Measurements from ENCODE around the gene NECAB2.
A peak's percentile ranks its signal among the peaks of the same experiment; 100 is the strongest.

NECAB2 gene

GRCh38 chr16:84024854-84025253, 56.8 kb downstream of the NECAB2 start:
- no peaks in the 10 kb centered on the region for H3K36me3 ChIP-seq (ENCODE audit: control insufficient read depth in 4 of 4, insufficient read depth in 4 of 4, low read length in 3 of 4)
- CTCF ChIA-PET, result no interaction called here
- WGBS (ENCODE audit: insufficient coverage), result 91% methylated on average over 9 of the region's 9 CpGs
- no peak overlapping the region for H3K27ac ChIP-seq (ENCODE audit: insufficient read depth in 1 of 2, low read depth in 1 of 2, low read length in 2 of 2, poor library complexity in 1 of 2, severe bottlenecking in 2 of 2)
- peaks cover 0 to 89% (median 21%) of the 10 kb centered on the region in 5 experiments for H3K27me3 ChIP-seq (replicated peaks in 2 of 5; ENCODE audit: control insufficient read depth in 4 of 5, insufficient read depth in 5 of 5, low read length in 4 of 5)
- H3K4me3 ChIP-seq (ENCODE audit: control insufficient read depth in 1 of 7, extremely low read depth in 1 of 7, insufficient read depth in 4 of 7, low read depth in 2 of 7, low read length in 6 of 7), result no peak overlapping the region
- no peak for DNase-seq
- H3K9me3 ChIP-seq (ENCODE audit: control extremely low read depth in 1 of 5, control insufficient read depth in 4 of 5, insufficient read depth in 2 of 5, low read depth in 1 of 5, low read length in 4 of 5), result peaks cover 0 to 29% (median 22%) of the 10 kb centered on the region in 5 experiments
- H3K4me1 ChIP-seq (ENCODE audit: control extremely low read depth in 1 of 4, control insufficient read depth in 4 of 4, insufficient read depth in 4 of 4, low read length in 3 of 4), result peaks cover 0 to 11% (median 9%) of the 10 kb centered on the region in 4 experiments
- POLR2A ChIA-PET, result no interaction called here

GRCh38 chr16:84026606-84027005, 58.6 kb downstream of the NECAB2 start:
- no peak for DNase-seq
- WGBS (ENCODE audit: insufficient coverage), result 93% methylated on average over 8 of the region's 10 CpGs
- ChIA-PET POLR2A (no interaction called here), CTCF (no interaction called here)
- Histone ChIP-seq H3K4me1 (ENCODE audit: control extremely low read depth in 1 of 4, control insufficient read depth in 4 of 4, insufficient read depth in 4 of 4, low read length in 3 of 4) (peaks cover 0 to 11% (median 9%) of the 10 kb centered on the region in 4 experiments), H3K27ac (ENCODE audit: insufficient read depth in 1 of 2, low read depth in 1 of 2, low read length in 2 of 2, poor library complexity in 1 of 2, severe bottlenecking in 2 of 2) (no peak overlapping the region), H3K4me3 (ENCODE audit: control insufficient read depth in 1 of 7, extremely low read depth in 1 of 7, insufficient read depth in 4 of 7, low read depth in 2 of 7, low read length in 6 of 7) (no peak overlapping the region), H3K36me3 (ENCODE audit: control insufficient read depth in 4 of 4, insufficient read depth in 4 of 4, low read length in 3 of 4) (no peaks in the 10 kb centered on the region), H3K9me3 (ENCODE audit: control extremely low read depth in 1 of 5, control insufficient read depth in 4 of 5, insufficient read depth in 2 of 5, low read depth in 1 of 5, low read length in 4 of 5) (peaks cover 0 to 21% (median 17%) of the 10 kb centered on the region in 5 experiments), H3K27me3 (replicated peaks in 2 of 5; ENCODE audit: control insufficient read depth in 4 of 5, insufficient read depth in 5 of 5, low read length in 4 of 5) (peaks cover 0 to 88% (median 23%) of the 10 kb centered on the region in 5 experiments)

- peaks cover 0 to 88% (median 20%) of the 10 kb centered on the region in 5 experiments for H3K27me3 ChIP-seq (replicated peaks in 2 of 5; ENCODE audit: control insufficient read depth in 4 of 5, insufficient read depth in 5 of 5, low read length in 4 of 5)
- H3K4me3 ChIP-seq (ENCODE audit: control insufficient read depth in 1 of 7, extremely low read depth in 1 of 7, insufficient read depth in 4 of 7, low read depth in 2 of 7, low read length in 6 of 7), result no peak overlapping the region
- no peak overlapping the region for H3K27ac ChIP-seq (ENCODE audit: insufficient read depth in 1 of 2, low read depth in 1 of 2, low read length in 2 of 2, poor library complexity in 1 of 2, severe bottlenecking in 2 of 2)
- ChIA-PET POLR2A (no interaction called here), CTCF (interaction anchor here (0.9 kb wide), 1 partner anchor 56 kb away, joined by 3 read pairs; no protein-coding TSS in a partner anchor)
- H3K4me1 ChIP-seq (ENCODE audit: control extremely low read depth in 1 of 4, control insufficient read depth in 4 of 4, insufficient read depth in 4 of 4, low read length in 3 of 4), result peaks cover 0 to 11% (median 9%) of the 10 kb centered on the region in 4 experiments
- DNase-seq, result no peak
- H3K9me3 ChIP-seq (ENCODE audit: control extremely low read depth in 1 of 5, control insufficient read depth in 4 of 5, insufficient read depth in 2 of 5, low read depth in 1 of 5, low read length in 4 of 5), result peaks cover 0 to 12% (median 9%) of the 10 kb centered on the region in 5 experiments
- WGBS (ENCODE audit: insufficient coverage), result 75% methylated on average over 14 of the region's 15 CpGs
- H3K36me3 ChIP-seq (ENCODE audit: control insufficient read depth in 4 of 4, insufficient read depth in 4 of 4, low read length in 3 of 4), result no peaks in the 10 kb centered on the region
These were observed 59.6 kb downstream of the NECAB2 start for GRCh38 chr16:84027625-84028024.

DNA sequence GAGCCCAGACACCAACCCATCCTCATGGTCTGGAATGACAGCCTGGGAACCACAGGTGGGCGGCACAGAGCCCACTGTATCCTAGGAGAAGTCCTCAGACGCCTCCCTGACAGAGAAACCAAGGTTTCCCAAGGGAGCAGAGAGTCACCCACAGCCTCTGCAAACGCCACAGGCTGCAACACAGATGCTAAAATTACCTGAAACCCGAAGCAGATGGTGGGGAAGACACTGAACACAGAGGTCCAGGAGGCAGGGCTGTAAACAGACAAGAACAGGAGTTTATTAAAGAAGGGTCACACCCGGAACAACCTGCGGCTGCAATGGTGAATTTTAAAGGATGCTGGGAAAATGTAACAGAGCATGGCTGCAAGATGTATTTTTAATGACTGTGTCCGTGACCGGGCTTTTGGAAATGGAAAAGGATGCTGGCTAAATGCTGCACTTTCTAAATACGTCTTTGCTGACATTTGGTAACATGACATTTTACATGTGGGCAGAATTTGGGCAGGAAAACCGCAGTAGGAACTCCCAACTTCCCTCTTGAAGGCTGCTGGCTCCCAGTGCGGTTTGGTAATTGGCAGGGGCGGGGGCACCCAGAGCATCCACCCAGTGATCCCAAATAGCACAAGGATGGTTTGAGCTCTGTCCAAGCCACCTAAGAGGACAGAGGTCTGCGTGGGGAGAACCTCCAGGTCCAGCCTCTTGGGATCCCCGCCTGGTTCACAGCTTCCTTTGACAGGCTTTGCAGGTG, 61.4 kb downstream of the NECAB2 start:
- Histone ChIP-seq H3K27ac (ENCODE audit: insufficient read depth in 1 of 2, low read depth in 1 of 2, low read length in 2 of 2, poor library complexity in 1 of 2, severe bottlenecking in 2 of 2) (no peak overlapping the region), H3K4me1 (ENCODE audit: control extremely low read depth in 1 of 4, control insufficient read depth in 4 of 4, insufficient read depth in 4 of 4, low read length in 3 of 4) (peaks cover 0 to 11% (median 9%) of the 10 kb centered on the region in 4 experiments), H3K4me3 (ENCODE audit: control insufficient read depth in 1 of 7, extremely low read depth in 1 of 7, insufficient read depth in 4 of 7, low read depth in 2 of 7, low read length in 6 of 7) (no peak overlapping the region), H3K9me3 (ENCODE audit: control extremely low read depth in 1 of 5, control insufficient read depth in 4 of 5, insufficient read depth in 2 of 5, low read depth in 1 of 5, low read length in 4 of 5) (peaks cover 0 to 16% (median 9%) of the 10 kb centered on the region in 5 experiments), H3K27me3 (replicated peaks in 2 of 5; ENCODE audit: control insufficient read depth in 4 of 5, insufficient read depth in 5 of 5, low read length in 4 of 5) (peaks cover 0 to 87% (median 18%) of the 10 kb centered on the region in 5 experiments), H3K36me3 (ENCODE audit: control insufficient read depth in 4 of 4, insufficient read depth in 4 of 4, low read length in 3 of 4) (no peaks in the 10 kb centered on the region)
- 38% methylated on average over 10 of the region's 14 CpGs for WGBS (ENCODE audit: insufficient coverage)
- POLR2A ChIA-PET, result no interaction called here
- DNase-seq, result peak; percentile 49 to 52 (median 49)
- CTCF ChIA-PET, result no interaction called here

- CTCF ChIA-PET, result no interaction called here
- peaks cover 0 to 11% (median 9%) of the 10 kb centered on the region in 4 experiments for H3K4me1 ChIP-seq (ENCODE audit: control extremely low read depth in 1 of 4, control insufficient read depth in 4 of 4, insufficient read depth in 4 of 4, low read length in 3 of 4)
- no peaks in the 10 kb centered on the region for H3K36me3 ChIP-seq (ENCODE audit: control insufficient read depth in 4 of 4, insufficient read depth in 4 of 4, low read length in 3 of 4)
- peaks cover 0 to 88% (median 23%) of the 10 kb centered on the region in 5 experiments for H3K27me3 ChIP-seq (replicated peaks in 2 of 5; ENCODE audit: control insufficient read depth in 4 of 5, insufficient read depth in 5 of 5, low read length in 4 of 5)
- peaks cover 1 to 37% (median 25%) of the 10 kb centered on the region in 5 experiments for H3K9me3 ChIP-seq (ENCODE audit: control extremely low read depth in 1 of 5, control insufficient read depth in 4 of 5, insufficient read depth in 2 of 5, low read depth in 1 of 5, low read length in 4 of 5)
- no peak overlapping the region for H3K4me3 ChIP-seq (ENCODE audit: control insufficient read depth in 1 of 7, extremely low read depth in 1 of 7, insufficient read depth in 4 of 7, low read depth in 2 of 7, low read length in 6 of 7)
- POLR2A ChIA-PET, result no interaction called here
- 80% methylated on average over 12 of the region's 17 CpGs for WGBS (ENCODE audit: insufficient coverage)
- no peak for DNase-seq
- H3K27ac ChIP-seq (ENCODE audit: insufficient read depth in 1 of 2, low read depth in 1 of 2, low read length in 2 of 2, poor library complexity in 1 of 2, severe bottlenecking in 2 of 2), result no peak overlapping the region
These were observed 63.5 kb downstream of the NECAB2 start for GRCh38 chr16:84031556-84031955.

- H3K4me3 ChIP-seq (ENCODE audit: control insufficient read depth in 1 of 7, extremely low read depth in 1 of 7, insufficient read depth in 4 of 7, low read depth in 2 of 7, low read length in 6 of 7), result no peak overlapping the region
- peaks cover 0 to 85% (median 20%) of the 10 kb centered on the region in 5 experiments for H3K27me3 ChIP-seq (replicated peaks in 2 of 5; ENCODE audit: control insufficient read depth in 4 of 5, insufficient read depth in 5 of 5, low read length in 4 of 5)
These were observed 64.6 kb downstream of the NECAB2 start for GRCh38 chr16:84032458-84033178.

More at GRCh38 chr16:84032458-84033178, 64.6 kb downstream of the NECAB2 start:
- H3K36me3 ChIP-seq (ENCODE audit: control insufficient read depth in 4 of 4, insufficient read depth in 4 of 4, low read length in 3 of 4), result no peaks in the 10 kb centered on the region
- POLR2A ChIA-PET, result no interaction called here
- CTCF ChIA-PET, result interaction anchor here (1.0 kb wide), 1 partner anchor 33 kb away, joined by 3 read pairs; no protein-coding TSS in a partner anchor
- peaks cover 1 to 38% (median 27%) of the 10 kb centered on the region in 5 experiments for H3K9me3 ChIP-seq (ENCODE audit: control extremely low read depth in 1 of 5, control insufficient read depth in 4 of 5, insufficient read depth in 2 of 5, low read depth in 1 of 5, low read length in 4 of 5)
- no peak overlapping the region for H3K27ac ChIP-seq (ENCODE audit: insufficient read depth in 1 of 2, low read depth in 1 of 2, low read length in 2 of 2, poor library complexity in 1 of 2, severe bottlenecking in 2 of 2)
- peaks cover 0 to 11% (median 9%) of the 10 kb centered on the region in 4 experiments for H3K4me1 ChIP-seq (ENCODE audit: control extremely low read depth in 1 of 4, control insufficient read depth in 4 of 4, insufficient read depth in 4 of 4, low read length in 3 of 4)
- no peak for DNase-seq
- WGBS (ENCODE audit: insufficient coverage), result 79% methylated on average over 10 of the region's 15 CpGs
